Neural crest cell (in vitro differentiated cells): ENCODE data around the gene C6orf163. TPM values are rescaled to one million over a fixed set of nuclear protein-coding genes. Genes with fewer than 3 reads are reported as not detected.

Source experiments
- DNase-seq: peaks from one replicate; pipeline ENCODE4 v3.0.0; 2021; ENCODE audit warnings: low read depth, mixed read lengths, low spot score
- H3K27ac Mint-ChIP-seq: one replicate; pipeline ENCODE4 v1.8.0; 2021; ENCODE audit warnings: mild to moderate bottlenecking, mixed read lengths; ENCODE audit not compliant: unreplicated experiment
- H3K27me3 Mint-ChIP-seq: 2 replicates; pipeline ENCODE4 v1.8.0; 2021; ENCODE audit warnings: low read depth, mild to moderate bottlenecking, mixed read lengths
- H3K36me3 Mint-ChIP-seq: 2 replicates; pipeline ENCODE4 v1.8.0; 2021; ENCODE audit warnings: low read depth, mild to moderate bottlenecking, mixed read lengths
- H3K4me1 Mint-ChIP-seq: 2 replicates; pipeline ENCODE4 v1.8.0; 2021; ENCODE audit warnings: mixed read lengths
- H3K4me3 Mint-ChIP-seq: one replicate; pipeline ENCODE4 v1.8.0; 2021; ENCODE audit warnings: mild to moderate bottlenecking, mixed read lengths
- H3K9me3 Mint-ChIP-seq: 2 replicates; pipeline ENCODE4 v1.8.0; 2021; ENCODE audit warnings: mixed read lengths
- total RNA-seq: library from RNA; stranded (reverse); gene quantifications from 2 replicates; pipeline ENCODE4 v1.2.1, GENCODE V29; 2021
- TF ChIP-seq, protein P1 (sequence below): fragments of 200-600 bp; sonication (generic); conservative IDR thresholded peaks from 2 replicates; pipeline ENCODE4 v1.5.0; 2021; ENCODE audit warnings: antibody characterized with exemption, mild to moderate bottlenecking

C6orf163 gene
- total RNA-seq, 1 donor from 2014 or later, result 3.5 TPM

DNA sequence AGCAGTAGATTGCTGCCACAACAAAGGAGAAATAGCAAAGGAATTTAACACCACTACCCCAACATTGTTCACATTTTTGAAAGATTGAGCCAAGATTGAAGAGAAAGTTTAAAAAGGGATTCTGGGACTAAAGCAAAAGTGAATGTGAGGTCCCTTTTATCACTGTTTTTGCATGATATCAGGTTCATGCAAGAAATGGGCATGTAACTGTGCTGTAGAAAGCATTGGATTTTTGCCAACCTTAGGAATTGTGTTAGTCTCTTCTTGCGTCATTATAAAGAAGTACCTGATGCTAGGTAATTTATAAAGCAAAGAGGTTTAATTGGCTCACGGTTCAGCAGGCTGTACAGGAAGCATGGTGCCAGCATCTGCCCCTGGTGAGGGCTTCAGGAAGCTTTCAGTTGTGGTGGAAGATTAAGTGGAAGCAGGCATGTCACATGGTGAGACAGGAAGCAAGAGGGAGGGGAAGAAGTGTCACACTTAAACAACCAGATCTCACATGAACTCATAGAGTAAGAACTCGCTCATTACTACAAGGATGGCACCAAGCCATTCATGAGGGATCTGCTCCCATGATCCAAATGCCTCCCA is 10.9 kb upstream of the C6orf163 start:
- Mint-ChIP-seq H3K27me3 (no peaks in the 10 kb centered on the region), H3K36me3 (peaks cover 3% of the 10 kb centered on the region), H3K27ac (peak overlapping the region; percentile 31), H3K9me3 (no peaks in the 10 kb centered on the region), H3K4me3 (no peak overlapping the region), H3K4me1 (peaks cover 16% of the 10 kb centered on the region)
- TF ChIP-seq, protein P1, sequence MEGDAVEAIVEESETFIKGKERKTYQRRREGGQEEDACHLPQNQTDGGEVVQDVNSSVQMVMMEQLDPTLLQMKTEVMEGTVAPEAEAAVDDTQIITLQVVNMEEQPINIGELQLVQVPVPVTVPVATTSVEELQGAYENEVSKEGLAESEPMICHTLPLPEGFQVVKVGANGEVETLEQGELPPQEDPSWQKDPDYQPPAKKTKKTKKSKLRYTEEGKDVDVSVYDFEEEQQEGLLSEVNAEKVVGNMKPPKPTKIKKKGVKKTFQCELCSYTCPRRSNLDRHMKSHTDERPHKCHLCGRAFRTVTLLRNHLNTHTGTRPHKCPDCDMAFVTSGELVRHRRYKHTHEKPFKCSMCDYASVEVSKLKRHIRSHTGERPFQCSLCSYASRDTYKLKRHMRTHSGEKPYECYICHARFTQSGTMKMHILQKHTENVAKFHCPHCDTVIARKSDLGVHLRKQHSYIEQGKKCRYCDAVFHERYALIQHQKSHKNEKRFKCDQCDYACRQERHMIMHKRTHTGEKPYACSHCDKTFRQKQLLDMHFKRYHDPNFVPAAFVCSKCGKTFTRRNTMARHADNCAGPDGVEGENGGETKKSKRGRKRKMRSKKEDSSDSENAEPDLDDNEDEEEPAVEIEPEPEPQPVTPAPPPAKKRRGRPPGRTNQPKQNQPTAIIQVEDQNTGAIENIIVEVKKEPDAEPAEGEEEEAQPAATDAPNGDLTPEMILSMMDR, result no peak
- DNase-seq, result no peak

DNA sequence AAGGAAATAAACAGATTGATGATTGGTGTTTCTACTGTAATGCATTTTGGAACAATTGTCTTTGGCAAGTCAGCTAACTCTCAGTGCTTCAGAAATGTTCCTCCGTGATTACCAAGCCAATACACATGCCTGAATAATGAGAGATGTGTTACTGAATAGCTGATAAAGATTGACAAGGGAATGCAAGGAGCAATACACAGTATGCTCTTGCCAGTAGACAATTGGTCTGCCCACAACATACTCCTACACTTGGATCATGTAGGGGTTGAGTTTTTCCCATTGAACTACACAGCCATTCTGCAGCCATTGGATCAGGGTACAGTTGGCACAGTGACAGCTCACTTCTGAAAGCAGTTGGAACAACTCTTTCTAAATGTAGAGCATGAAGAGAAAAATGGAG is 9.9 kb upstream of the C6orf163 start:
- Mint-ChIP-seq H3K4me1 (peaks cover 11% of the 10 kb centered on the region), H3K4me3 (no peak overlapping the region), H3K36me3 (peaks cover 2% of the 10 kb centered on the region), H3K9me3 (no peaks in the 10 kb centered on the region), H3K27me3 (no peaks in the 10 kb centered on the region), H3K27ac (no peak overlapping the region)
- TF ChIP-seq, protein P1, result no peak
- no peak for DNase-seq

DNA sequence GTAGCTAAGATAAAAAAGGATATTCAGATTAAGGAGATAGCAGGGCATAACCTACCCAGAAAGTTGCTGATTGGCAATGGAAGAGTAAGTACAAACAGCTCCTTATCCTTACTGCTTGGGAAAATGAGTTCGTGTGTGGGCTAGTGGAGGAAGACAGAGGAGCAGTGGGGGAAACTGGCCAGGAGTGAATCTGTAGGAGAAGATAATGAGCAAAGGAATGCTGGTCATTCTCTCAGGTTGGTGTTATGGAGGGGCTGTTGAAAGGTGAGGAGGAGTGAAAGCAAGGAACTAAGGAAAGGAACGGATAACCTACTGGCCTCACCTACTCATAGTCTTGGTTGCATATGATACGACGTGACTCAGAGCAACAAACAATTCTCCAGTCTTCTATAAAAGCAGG is 8.2 kb upstream of the C6orf163 start:
- no peak overlapping the region for H3K4me3 Mint-ChIP-seq
- peaks cover 2% of the 10 kb centered on the region for H3K36me3 Mint-ChIP-seq
- peaks cover 11% of the 10 kb centered on the region for H3K4me1 Mint-ChIP-seq
- H3K9me3 Mint-ChIP-seq, result no peaks in the 10 kb centered on the region
- no peak overlapping the region for H3K27ac Mint-ChIP-seq
- H3K27me3 Mint-ChIP-seq, result no peaks in the 10 kb centered on the region
- no peak for DNase-seq
- TF ChIP-seq, protein P1, result no peak

DNA sequence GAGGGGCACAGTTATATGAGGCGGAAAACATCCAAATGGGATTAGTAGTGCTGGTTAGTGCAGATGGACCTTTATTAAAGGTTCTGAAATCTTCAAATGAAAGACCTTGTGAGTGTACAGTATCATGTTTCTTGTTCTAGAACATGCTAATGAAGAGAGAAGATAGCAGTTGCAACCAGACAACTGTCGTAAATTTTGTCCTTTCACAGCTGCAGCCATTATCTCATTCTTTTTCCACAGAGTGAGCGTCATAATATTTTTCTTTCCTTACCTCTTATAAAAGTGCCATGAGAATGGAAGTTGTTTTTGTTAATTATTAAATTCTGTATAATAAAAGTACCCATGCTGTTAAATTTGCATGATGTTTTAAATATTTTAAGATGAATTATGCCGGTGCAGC is 4.4 kb upstream of the C6orf163 start:
- TF ChIP-seq, protein P1, result no peak
- no peak for DNase-seq
- Mint-ChIP-seq H3K27me3 (no peaks in the 10 kb centered on the region), H3K27ac (no peak overlapping the region), H3K4me3 (no peak overlapping the region), H3K9me3 (no peaks in the 10 kb centered on the region), H3K36me3 (peaks cover 5% of the 10 kb centered on the region), H3K4me1 (no peaks in the 10 kb centered on the region)

DNA sequence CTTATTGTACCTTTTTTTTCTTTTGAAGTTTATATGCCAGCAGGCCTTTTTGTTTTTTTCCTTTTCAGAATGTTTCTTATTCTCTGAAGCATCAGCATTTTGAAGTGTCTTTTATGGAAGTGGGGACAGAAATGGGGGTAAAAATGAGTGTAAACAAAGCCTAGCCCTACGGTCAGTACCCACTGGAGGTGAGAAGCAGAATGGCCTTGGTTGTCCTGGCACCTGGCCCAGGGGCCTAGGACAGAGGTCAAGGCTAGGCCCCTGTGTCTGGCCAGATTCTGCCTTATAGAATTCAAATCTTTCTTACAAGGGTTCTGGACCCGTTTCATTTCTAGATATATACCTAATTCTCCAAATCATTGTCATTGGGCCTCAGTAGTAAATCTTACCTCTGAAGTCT is 3.5 kb upstream of the C6orf163 start:
- peaks cover 5% of the 10 kb centered on the region for H3K36me3 Mint-ChIP-seq
- TF ChIP-seq, protein P1, result no peak
- no peak overlapping the region for H3K27ac Mint-ChIP-seq
- H3K4me1 Mint-ChIP-seq, result no peaks in the 10 kb centered on the region
- no peak overlapping the region for H3K4me3 Mint-ChIP-seq
- DNase-seq, result no peak
- H3K9me3 Mint-ChIP-seq, result no peaks in the 10 kb centered on the region
- no peaks in the 10 kb centered on the region for H3K27me3 Mint-ChIP-seq
